Cortex of kidney (tissue), 1 donor: ENCODE measurements around the gene PLN.

Experiments
- DNase-seq: peaks from one replicate; lab custom pipeline; 2025; lab: John Stamatoyannopoulos, UW

The PLN gene

GRCh38 chr6:118548136-118548535 lies at the start of gene PLN:
PLN (plus strand) TSS chr6:118548296; CDS start chr6:118558922, 10,626 bp downstream.
- DNase-seq = no peak

GRCh38 chr6:118500130-118501015 lies 47.7 kb upstream of the PLN start:
- no peak for DNase-seq

- no peak for DNase-seq
These were observed 47.0 kb upstream of the PLN start for GRCh38 chr6:118501099-118501498.

- DNase-seq = no peak
These were observed 46.3 kb upstream of the PLN start for GRCh38 chr6:118501765-118502164.

- no peak for DNase-seq
These were observed 45.9 kb upstream of the PLN start for GRCh38 chr6:118502169-118502568.

- DNase-seq = no peak
These were observed 43.5 kb upstream of the PLN start for GRCh38 chr6:118504611-118505010.

GRCh38 chr6:118505656-118506055 lies 42.4 kb upstream of the PLN start:
- no peak for DNase-seq

GRCh38 chr6:118506071-118506638 lies 41.9 kb upstream of the PLN start:
- DNase-seq = no peak

- no peak for DNase-seq
These were observed 40.5 kb upstream of the PLN start for GRCh38 chr6:118507636-118508035.

GRCh38 chr6:118509009-118509617 lies 39.0 kb upstream of the PLN start:
- DNase-seq = no peak

- no peak for DNase-seq
These were observed 36.0 kb upstream of the PLN start for GRCh38 chr6:118511930-118512715.

- no peak for DNase-seq
These were observed 33.4 kb upstream of the PLN start for GRCh38 chr6:118514689-118515088.

- DNase-seq = no peak
These were observed 25.7 kb upstream of the PLN start for GRCh38 chr6:118522422-118522821.

GRCh38 chr6:118523216-118523615 lies 24.9 kb upstream of the PLN start:
- no peak for DNase-seq

GRCh38 chr6:118524686-118525085 lies 23.4 kb upstream of the PLN start:
- DNase-seq = no peak

- no peak for DNase-seq
These were observed 21.9 kb upstream of the PLN start for GRCh38 chr6:118525913-118526780.

GRCh38 chr6:118528129-118528528 lies 20.0 kb upstream of the PLN start:
- DNase-seq = no peak

- no peak for DNase-seq
These were observed 18.3 kb upstream of the PLN start for GRCh38 chr6:118529756-118530155.

- DNase-seq = no peak
These were observed 17.2 kb upstream of the PLN start for GRCh38 chr6:118530942-118531341.

- DNase-seq = no peak
These were observed 12.8 kb upstream of the PLN start for GRCh38 chr6:118535176-118535844.

GRCh38 chr6:118536478-118536877 lies 11.6 kb upstream of the PLN start:
- DNase-seq = no peak
